GM12865 (cell line): ENCODE results near the gene DUSP5.
A peak's percentile ranks its signal among the peaks of the same experiment; 100 is the strongest.
"Not testable (repeated sequence)": the region's sequence is repeated elsewhere in the genome, so short reads cannot be mapped to it uniquely, and the experiment has no call there.

Experiments used
- DNase-seq: peaks from one replicate; pipeline ENCODE4 v3.0.0; 2010; ENCODE audit warnings: low read depth
- H3K4me3 ChIP-seq: 2 replicates; pipeline ENCODE4 v1.5.1; 2011; ENCODE audit warnings: mild to moderate bottlenecking, low read depth, low read length, control low read depth
- CTCF ChIP-seq: IDR thresholded peaks from 2 replicates; pipeline ENCODE4 v1.5.1; 2011; ENCODE audit warnings: low read length, control low read depth, low read depth, inconsistent platforms; ENCODE audit not compliant: insufficient read depth; ENCODE audit errors: missing control alignments

The DUSP5 gene

GRCh38 chr10:110458266-110458920 is 39.3 kb upstream of the DUSP5 start:
- DNase-seq: peak; percentile 16
- no peak for TF ChIP-seq CTCF
- H3K4me3 ChIP-seq: no peak overlapping the region

- no peak overlapping the region for H3K4me3 ChIP-seq
These were observed 38.1 kb upstream of the DUSP5 start for GRCh38 chr10:110459600-110459999.

GRCh38 chr10:110460111-110460809 is 37.4 kb upstream of the DUSP5 start:
- peak; percentile 19 for DNase-seq
- no peak overlapping the region for H3K4me3 ChIP-seq
- no peak for TF ChIP-seq CTCF

More at GRCh38 chr10:110459600-110459999, 38.1 kb upstream of the DUSP5 start:
- DNase-seq: no peak
- TF ChIP-seq CTCF: no peak

- H3K4me3 ChIP-seq: no peak overlapping the region
- TF ChIP-seq CTCF: no peak
- no peak for DNase-seq
These were observed 36.6 kb upstream of the DUSP5 start for GRCh38 chr10:110461088-110461487.

GRCh38 chr10:110461530-110461929 is 36.2 kb upstream of the DUSP5 start:
- no peak for TF ChIP-seq CTCF
- no peak for DNase-seq
- H3K4me3 ChIP-seq: no peak overlapping the region

GRCh38 chr10:110462166-110463095 is 35.3 kb upstream of the DUSP5 start:
- TF ChIP-seq CTCF: no peak
- DNase-seq: no peak
- H3K4me3 ChIP-seq: no peak overlapping the region

- not testable (repeated sequence) for H3K4me3 ChIP-seq, DNase-seq
These were observed 29.4 kb upstream of the DUSP5 start for GRCh38 chr10:110468258-110468657.

- not testable (repeated sequence) for H3K4me3 ChIP-seq, DNase-seq
These were observed 27.2 kb upstream of the DUSP5 start for GRCh38 chr10:110470541-110470940.
